Heart right ventricle (tissue), 16 donors: ENCODE results near the gene PTPRM. TPM values are rescaled to one million over a fixed set of nuclear protein-coding genes. Genes with fewer than 3 reads are reported as not detected.

Source experiments
- ATAC-seq, 8 donors: fragments of 200-7000 bp; cut with Tn5 transposase; one replicate each; pipeline ENCODE4 v1.9.1; 2020; ENCODE audit warnings: mild to moderate bottlenecking in 8 of 8, moderate library complexity in 8 of 8, moderate number of reproducible peaks in 1 of 8
- DNase-seq, 2 donors: peaks; one replicate each; pipeline ENCODE4 v3.0.0-alpha.2; 2020
- H3K27ac ChIP-seq, 10 donors: fragments of 200-600 bp; sonication (generic) in 2 of 10; one replicate each; pipeline versions ENCODE4 v1.5.0 to v1.8.0; 2020 to 2022; ENCODE audit warnings: mild to moderate bottlenecking in 3 of 10
- H3K27me3 ChIP-seq, 7 donors: fragments of 200-600 bp; one replicate each; pipeline ENCODE4 v1.8.0; 2021 to 2022; ENCODE audit warnings: mild to moderate bottlenecking in 2 of 7
- H3K36me3 ChIP-seq, 9 donors: fragments of 200-600 bp; sonication (generic) in 1 of 9; one replicate each; pipeline versions ENCODE4 v1.5.0 to v1.8.0; 2020 to 2022; ENCODE audit warnings: mild to moderate bottlenecking in 2 of 9
- H3K4me1 ChIP-seq, 9 donors: fragments of 200-600 bp; sonication (generic) in 1 of 9; one replicate each; pipeline versions ENCODE4 v1.5.0 to v1.8.0; 2020 to 2022; ENCODE audit warnings: mild to moderate bottlenecking in 4 of 9
- H3K4me3 ChIP-seq, 10 donors: fragments of 200-600 bp; sonication (generic) in 2 of 10; one replicate each; pipeline versions ENCODE4 v1.5.0 to v1.8.0; 2020 to 2022; ENCODE audit warnings: mild to moderate bottlenecking in 7 of 10, moderate library complexity in 2 of 10
- H3K9me3 ChIP-seq, 11 donors: fragments of 200-600 bp in 10 of 11; sonication (generic) in 2 of 11; one replicate each; pipeline versions ENCODE4 v1.5.0 to v1.8.0; 2013 to 2022; ENCODE audit warnings: mild to moderate bottlenecking in 2 of 11, control low read depth in 1 of 11, moderate library complexity in 1 of 11
- CTCF ChIP-seq, 9 donors: fragments of 200-600 bp; sonication (generic) in 2 of 9; IDR thresholded peaks; one replicate each; pipeline versions ENCODE4 v1.5.0 to v1.8.0; 2021 to 2022; ENCODE audit warnings: antibody characterized with exemption in 9 of 9, mild to moderate bottlenecking in 5 of 9, moderate library complexity in 1 of 9
- WGBS, 2 donors: extraction: QIAGEN DNeasy Blood & Tissue Kit; methylation state at CpG; one replicate each; pipeline ENCODE4 v1.1.7; 2013; ENCODE audit warnings: inconsistent platforms in 1 of 2; 5-methylcytosine and 5-hydroxymethylcytosine counted together
- intact Hi-C, 10 donors: fragments of 100-400 bp; cut with DNase I; formaldehyde crosslinking; loops; one replicate each; pipeline versions ENCODE4 v1.11.1 to v1.14.2; 2022
- polyA plus RNA-seq, 2 donors: library from polyadenylated mRNA; stranded (reverse); fragments of 200-250 nt; gene quantifications; one replicate each; pipeline ENCODE4 v1.2.3, GENCODE V29; 2013
- total RNA-seq, 10 donors: library from RNA; stranded (reverse); fragmentation: NEBNext Ultra II Directional in 3 of 10; extraction: Animal tissue kit (Norgen Biotek cat#: 25700) in 3 of 10; gene quantifications; one replicate each; pipeline versions ENCODE4 v1.2.1 to v1.2.4, GENCODE V29; 2021 to 2023
- donor health status: Arrhythmogenic right ventricular cardiomyopathy.
- donor health status: ischemic (EF 13 %, LVEDD 7.1; RV severe dilation, severe dysfunction).
- donor health status: healthy with polysubstance abuse.
- donor health status: DM: no; HTN: yes; CAD: no.
- donor health status: DM: no; HTN: no; CAD: no.
- donor health status: ischemic (EF 25% LVEDD 6.9; RV normal size, moderate dysfunction).
- donor health status: ischemic (EF 25% LVEDD 5.7; RV mildly dilated, moderate dysfunction).
- donor health status: healthy.
- donor health status: DM: yes; HTN: yes; CAD: no.
- donor health status: Ischemic cardiomyopathy.
- donor health status: ischemic (EF 35%, LVEDD 5.7; RV mildly dilated, moderate dysfunction).
- donor health status: nonischemic (EF 11% LVEDD 7.7; RV severe dilation, severe dysfunction).
- donor health status: DM: yes; HTN: yes; CAD: no.
- donor health status: PGD.
- donor health status: ischemic (EF 29% LVEDD 5.4; RV normal size, mild dysfunction).
- donor health status: nonischemic (EF 23%, LVEDD 6.1; RV moderate dilation, normal function).

Gene PTPRM
- total and polyA plus RNA-seq, 12 donors, result 81.7 to 170 (median 132) TPM

GRCh38 chr18:8221452-8221851, 654.3 kb downstream of the PTPRM start:
- intact Hi-C loops, result no loop called here
- H3K27ac ChIP-seq, result no peak overlapping the region
- no peak overlapping the region for H3K4me3 ChIP-seq
- 89 to 93% methylated on average over 3 of the region's 3 CpGs for WGBS, 2 donors
- H3K36me3 ChIP-seq, result peaks cover 0 to 36% (median 0%) of the 10 kb centered on the region in 9 donors
- no peak for DNase-seq
- ATAC-seq, result no peak
- peaks cover 0 to 21% (median 7%) of the 10 kb centered on the region in 11 donors for H3K9me3 ChIP-seq
- TF ChIP-seq CTCF (IDR thresholded peaks at IDR 0.05), result no peak
- H3K4me1 ChIP-seq, result peaks cover 0 to 12% (median 0%) of the 10 kb centered on the region in 9 donors
- H3K27me3 ChIP-seq, result no peaks in the 10 kb centered on the region

GRCh38 chr18:8224576-8224975, 657.5 kb downstream of the PTPRM start:
- no peak for DNase-seq

GRCh38 chr18:8229040-8229439, 661.9 kb downstream of the PTPRM start:
- intact Hi-C loops, result no loop called here
- DNase-seq (no peak), ATAC-seq (no peak)
- Histone ChIP-seq H3K27me3 (no peaks in the 10 kb centered on the region), H3K4me3 (no peak overlapping the region), H3K27ac (no peak overlapping the region), H3K36me3 (peaks cover 0 to 32% (median 0%) of the 10 kb centered on the region in 9 donors), H3K9me3 (peaks cover 0 to 28% (median 9%) of the 10 kb centered on the region in 11 donors), H3K4me1 (peaks cover 0 to 7% (median 0%) of the 10 kb centered on the region in 9 donors)
- TF ChIP-seq CTCF (IDR thresholded peaks at IDR 0.05), result no peak
- 79 to 86% methylated on average over 5 of the region's 5 CpGs for WGBS, 2 donors

More at GRCh38 chr18:8224576-8224975, 657.5 kb downstream of the PTPRM start:
- WGBS, 2 donors, result 94 to 99% methylated on average over 3 of the region's 3 CpGs
- Histone ChIP-seq H3K4me1 (peaks cover 0 to 9% (median 0%) of the 10 kb centered on the region in 9 donors), H3K4me3 (no peak overlapping the region), H3K27ac (no peak overlapping the region), H3K36me3 (peaks cover 0 to 33% (median 0%) of the 10 kb centered on the region in 9 donors), H3K9me3 (peaks cover 0 to 28% (median 9%) of the 10 kb centered on the region in 11 donors), H3K27me3 (no peaks in the 10 kb centered on the region)
- intact Hi-C loops, result no loop called here
- no peak for ATAC-seq
- TF ChIP-seq CTCF (IDR thresholded peaks at IDR 0.05), result no peak

- intact Hi-C loops, result no loop called here
Observed at GRCh38 chr18:8229787-8230186, 662.7 kb downstream of the PTPRM start.

More at GRCh38 chr18:8229787-8230186, 662.7 kb downstream of the PTPRM start:
- Histone ChIP-seq H3K27ac (no peak overlapping the region), H3K4me3 (no peak overlapping the region), H3K27me3 (no peaks in the 10 kb centered on the region), H3K9me3 (peaks cover 0 to 34% (median 9%) of the 10 kb centered on the region in 11 donors), H3K4me1 (peaks cover 0 to 7% (median 0%) of the 10 kb centered on the region in 9 donors), H3K36me3 (peaks cover 0 to 24% (median 0%) of the 10 kb centered on the region in 9 donors)
- ATAC-seq, result no peak
- TF ChIP-seq CTCF (IDR thresholded peaks at IDR 0.05), result no peak
- WGBS, 2 donors, result 93 to 97% methylated on average over 3 of the region's 3 CpGs
- no peak for DNase-seq
